GM18505 (cell line): ENCODE data around the gene GLIS1.

Experiments
- ATAC-seq: cut with Tn5 transposase; IDR thresholded peaks from one replicate; pipeline ENCODE4 v1.9.1; 2021; ENCODE audit not compliant: unreplicated experiment
- POLR2A ChIP-seq: IDR thresholded peaks from 4 replicates; pipeline ENCODE4 v1.6.1; 2011; ENCODE audit warnings: borderline replicate concordance; ENCODE audit not compliant: insufficient read depth, insufficient read length; ENCODE audit errors: extremely low read depth

The GLIS1 gene

GRCh38 chr1:53591924-53592323 lies 147.0 kb downstream of the GLIS1 start:
- TF ChIP-seq POLR2A: no peak

DNA sequence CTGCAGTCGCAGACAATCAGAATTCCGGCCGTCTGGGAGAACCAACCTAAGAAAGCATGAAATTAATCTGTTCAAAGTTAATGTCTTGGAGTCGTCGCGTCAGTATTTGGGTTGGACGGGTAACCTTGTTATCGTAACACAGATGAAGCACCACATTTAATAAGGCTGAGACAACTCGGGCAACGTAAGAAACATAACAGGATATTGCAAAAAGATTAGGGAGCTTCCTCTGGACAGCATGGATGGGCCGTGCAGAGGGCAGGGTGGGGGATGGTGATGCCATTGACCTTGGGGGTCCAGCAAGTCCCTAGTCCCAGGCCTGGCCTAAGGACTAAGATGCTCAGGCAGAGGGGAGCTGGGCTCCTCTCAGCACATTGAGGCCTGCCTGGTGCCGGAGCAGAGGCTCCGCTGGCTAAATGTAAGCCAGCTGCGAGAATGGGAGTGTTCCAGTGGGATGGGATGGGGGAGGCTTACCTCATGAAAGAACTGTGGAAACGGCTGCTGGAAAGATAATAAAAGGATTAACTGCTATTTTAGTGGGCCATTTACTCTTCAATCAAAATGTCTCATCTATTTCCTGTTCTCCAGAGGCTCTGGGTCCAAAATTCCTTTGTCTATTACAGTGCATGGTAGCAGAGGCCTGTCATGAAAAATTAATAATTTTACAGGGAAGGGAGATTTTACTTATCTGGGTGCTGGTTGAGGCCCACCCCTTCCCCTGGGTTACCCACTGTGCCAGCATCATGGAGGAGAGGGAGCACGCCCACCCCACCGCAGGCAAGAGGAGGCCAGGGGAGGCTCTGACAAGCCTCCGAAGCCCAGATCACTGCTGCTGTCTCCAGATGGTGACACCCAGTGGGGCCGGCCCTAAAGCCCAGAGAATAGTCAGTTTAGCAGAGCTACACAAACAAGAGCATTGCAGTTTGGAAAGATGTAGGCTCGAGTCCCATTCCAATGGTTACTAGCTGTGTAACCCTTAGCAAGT lies 148.1 kb downstream of the GLIS1 start:
- TF ChIP-seq POLR2A: no peak
- no peak for ATAC-seq

More at GRCh38 chr1:53591924-53592323, 147.0 kb downstream of the GLIS1 start:
- no peak for ATAC-seq

DNA sequence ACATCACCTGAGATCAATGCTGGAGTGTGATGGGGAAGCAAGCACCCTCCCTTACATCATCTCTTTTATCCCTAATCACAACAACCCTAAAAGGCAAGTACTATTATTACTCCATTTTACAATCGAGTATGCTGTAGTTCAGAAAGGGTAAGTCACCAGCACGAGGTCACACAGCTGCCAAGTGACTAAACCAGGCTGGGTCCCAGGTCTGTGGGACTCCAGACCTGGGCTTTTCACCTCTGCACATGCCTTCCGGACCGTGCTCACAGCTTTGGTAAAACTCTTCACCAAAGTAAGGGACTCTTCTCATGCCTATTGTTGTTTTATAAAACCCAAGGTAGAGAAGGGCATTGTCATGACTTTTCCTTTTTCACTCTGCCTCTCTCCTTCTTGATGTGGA lies 148.9 kb downstream of the GLIS1 start:
- no peak for ATAC-seq
- TF ChIP-seq POLR2A: no peak

- TF ChIP-seq POLR2A: no peak
- ATAC-seq: no peak
These were observed 149.7 kb downstream of the GLIS1 start for GRCh38 chr1:53589043-53589887.

DNA sequence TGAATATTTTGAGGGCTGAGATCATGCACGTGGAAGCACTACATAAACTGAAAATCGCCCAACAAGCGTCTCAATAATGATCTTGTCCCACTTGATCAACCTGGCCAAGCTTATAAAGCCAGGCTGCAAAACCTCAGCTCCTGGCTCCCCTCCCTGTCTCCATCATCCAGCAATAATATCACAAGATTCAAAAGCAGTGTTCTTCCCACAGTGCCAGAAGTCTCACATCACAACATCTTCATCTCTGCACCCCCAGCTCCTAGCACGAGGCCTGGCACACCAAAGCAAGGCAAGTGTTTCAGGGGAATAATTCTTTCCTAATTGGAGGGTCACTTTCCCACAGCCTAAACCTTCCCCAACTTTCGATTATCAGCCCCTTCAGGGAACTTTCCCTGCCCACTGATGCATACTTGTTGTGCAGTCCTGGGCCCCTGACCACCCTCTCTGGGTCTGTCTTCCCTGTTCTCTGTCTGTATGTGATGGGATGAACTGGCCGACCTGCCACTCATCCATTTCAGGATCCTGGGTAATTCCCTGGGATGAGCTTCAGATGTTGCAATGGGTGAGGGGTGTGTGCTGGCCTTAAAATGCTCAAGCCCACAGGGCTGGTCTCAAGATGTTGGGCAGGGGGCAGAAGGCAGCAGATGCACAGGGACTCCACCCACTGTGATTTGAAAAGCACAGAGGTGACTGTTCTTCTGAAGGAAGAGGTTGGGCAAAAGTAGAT lies 150.7 kb downstream of the GLIS1 start:
- no peak for ATAC-seq
- TF ChIP-seq POLR2A: no peak

DNA sequence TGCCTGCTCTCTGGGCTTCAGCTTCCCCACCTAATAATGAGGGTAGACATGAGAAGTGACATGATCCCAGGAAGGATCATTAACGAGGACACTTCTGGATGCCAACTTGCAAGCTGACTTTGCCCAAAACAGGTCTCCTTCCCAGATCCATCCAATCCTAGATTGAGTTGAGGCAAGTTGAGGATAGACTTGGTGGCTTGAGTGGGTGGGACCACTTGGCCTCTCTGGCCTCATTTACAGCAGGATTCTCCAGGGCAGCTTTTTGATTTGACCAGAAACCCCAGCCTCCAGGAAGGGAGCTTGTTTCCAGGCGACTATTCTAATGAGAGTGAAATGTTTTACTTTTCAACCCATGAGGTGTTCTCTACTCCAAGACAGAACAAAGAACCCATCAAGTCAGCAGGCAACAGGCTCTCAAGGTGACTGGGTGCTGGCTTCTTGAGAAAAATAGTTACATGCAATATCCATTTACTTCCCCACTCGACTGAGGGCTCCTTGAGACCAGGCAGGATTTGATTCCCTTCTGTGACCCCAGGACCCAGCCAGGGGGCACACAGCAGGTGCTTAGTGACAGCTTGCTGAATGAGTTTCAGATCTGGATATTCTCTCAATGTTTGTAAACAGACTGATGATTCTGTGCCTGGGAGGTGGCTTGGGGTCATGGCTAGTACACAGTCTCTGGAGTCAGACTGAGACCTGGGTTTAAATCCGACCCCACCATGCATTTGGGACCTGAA lies 151.5 kb downstream of the GLIS1 start:
- TF ChIP-seq POLR2A: no peak
- no peak for ATAC-seq

DNA sequence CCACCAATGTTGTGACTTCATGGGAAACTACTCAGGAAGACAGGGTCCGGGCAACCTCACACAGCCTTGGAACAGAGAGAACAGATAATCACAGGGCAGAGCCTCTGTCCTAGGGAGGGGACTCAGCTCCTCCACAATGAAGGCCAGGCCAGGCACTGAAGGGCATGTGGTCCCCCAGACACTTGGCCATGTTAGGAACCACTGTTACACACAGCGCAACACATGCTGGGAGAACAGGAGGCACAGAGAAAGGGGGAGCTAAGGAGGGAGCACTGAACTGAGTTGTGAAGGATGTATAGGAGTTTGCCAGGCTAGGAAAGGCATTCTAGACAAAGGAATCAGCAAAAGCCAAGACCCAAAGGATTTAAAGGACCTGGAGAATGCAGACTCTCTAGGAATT lies 152.2 kb downstream of the GLIS1 start:
- TF ChIP-seq POLR2A: no peak
- no peak for ATAC-seq

GRCh38 chr1:53585565-53585964 lies 153.4 kb downstream of the GLIS1 start:
- no peak for TF ChIP-seq POLR2A
- no peak for ATAC-seq

DNA sequence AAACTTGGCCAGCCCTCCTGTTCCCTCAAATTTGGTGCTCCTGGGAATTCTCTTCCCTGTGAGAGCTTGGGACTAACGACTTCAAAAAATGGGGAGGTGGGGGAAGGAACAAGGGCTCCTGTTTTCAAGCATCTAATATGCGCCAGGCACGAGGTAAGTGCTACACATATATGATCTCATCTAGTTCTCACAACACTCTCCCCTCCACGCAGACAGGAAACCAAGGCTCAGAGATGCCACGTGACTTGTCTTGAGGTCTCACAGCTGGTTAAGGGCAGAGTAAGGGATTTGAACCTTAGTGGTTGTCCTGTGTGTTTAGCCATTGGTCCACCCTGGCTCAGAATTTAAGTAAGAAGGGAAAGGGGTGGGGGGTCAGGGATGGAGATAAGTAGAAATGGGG lies 153.8 kb downstream of the GLIS1 start:
- TF ChIP-seq POLR2A: no peak
- no peak for ATAC-seq

DNA sequence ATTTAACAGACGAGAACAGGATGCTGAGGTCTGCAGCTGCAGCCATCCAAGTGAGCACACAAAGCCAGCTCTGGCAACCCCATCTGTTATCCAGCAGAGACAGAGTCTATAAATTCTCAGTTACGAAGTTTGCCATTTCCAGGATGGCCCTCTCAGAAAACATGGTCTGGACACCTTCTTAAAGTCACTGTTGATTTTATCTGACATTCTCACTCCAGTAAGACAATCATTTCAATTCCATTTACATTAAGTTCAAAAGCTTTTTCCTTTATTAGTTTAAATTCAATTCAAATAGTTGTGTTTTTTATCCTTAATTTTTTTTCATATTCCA lies 154.2 kb downstream of the GLIS1 start:
- TF ChIP-seq POLR2A: no peak
- no peak for ATAC-seq

GRCh38 chr1:53583868-53584776 lies 154.8 kb downstream of the GLIS1 start:
- no peak for ATAC-seq
- no peak for TF ChIP-seq POLR2A
